Lung (tissue), 12 donors: ENCODE results near the gene QRICH2. TPM values are rescaled to one million over a fixed set of nuclear protein-coding genes. Genes with fewer than 3 reads are reported as not detected.

ENCODE experiments used
- ATAC-seq: fragments of 200-7000 bp; cut with Tn5 transposase; one replicate; pipeline ENCODE4 v1.9.1; 2020; ENCODE audit warnings: moderate number of reproducible peaks; ENCODE audit not compliant: insufficient read depth, low FRiP score
- DNase-seq, 3 donors: peaks; one replicate each; pipeline ENCODE4 v3.0.0-alpha.2; 2013 to 2017
- H3K27ac ChIP-seq, 2 donors: one replicate each; pipeline ENCODE4 v1.5.1; 2013; ENCODE audit warnings: mild to moderate bottlenecking in 2 of 2, moderate library complexity in 2 of 2, control low read depth in 1 of 2, inconsistent platforms in 1 of 2, low read depth in 1 of 2, low read length in 1 of 2
- H3K27me3 ChIP-seq, 3 donors: one replicate each; pipeline ENCODE4 v1.5.1; 2013; ENCODE audit warnings: low read length in 2 of 3; ENCODE audit not compliant: control insufficient read depth in 3 of 3, insufficient read depth in 3 of 3
- H3K36me3 ChIP-seq, 4 donors: one replicate each; pipeline ENCODE4 v1.5.1; 2013; ENCODE audit warnings: low read length in 4 of 4, mild to moderate bottlenecking in 1 of 4, moderate library complexity in 1 of 4; ENCODE audit not compliant: control insufficient read depth in 4 of 4, insufficient read depth in 4 of 4
- H3K4me1 ChIP-seq, 5 donors: one replicate each; pipeline ENCODE4 v1.5.1; 2013; ENCODE audit warnings: low read length in 5 of 5, mild to moderate bottlenecking in 2 of 5, moderate library complexity in 1 of 5; ENCODE audit not compliant: control insufficient read depth in 5 of 5, insufficient read depth in 5 of 5
- H3K4me3 ChIP-seq: one replicate; pipeline ENCODE4 v1.5.1; 2013; ENCODE audit warnings: mild to moderate bottlenecking, control low read depth, moderate library complexity
- H3K9ac ChIP-seq, 2 donors: one replicate each; pipeline ENCODE4 v1.5.1; 2013; ENCODE audit warnings: low read length in 2 of 2, control low read depth in 1 of 2; ENCODE audit not compliant: insufficient read depth in 1 of 2
- H3K9me3 ChIP-seq, 4 donors: one replicate each; pipeline ENCODE4 v1.5.1; 2013; ENCODE audit warnings: low read length in 3 of 4, mild to moderate bottlenecking in 1 of 4, moderate library complexity in 1 of 4; ENCODE audit not compliant: control insufficient read depth in 4 of 4, insufficient read depth in 3 of 4
- WGBS, 2 donors: extraction: QIAGEN DNeasy Blood & Tissue Kit; methylation state at CpG; one replicate each; pipeline ENCODE4 v1.1.7; 2013; 5-methylcytosine and 5-hydroxymethylcytosine counted together
- polyA plus RNA-seq, 2 donors: library from polyadenylated mRNA; stranded (reverse); fragments of 200-250 nt; gene quantifications; one replicate each; pipeline ENCODE4 v1.2.1, GENCODE V29; 2013
- total RNA-seq, 2 donors: library from RNA; depleted of rRNA in 1 of 2; stranded (reverse); fragments of >200 nt in 1 of 2; gene quantifications; one replicate each; pipeline ENCODE4 v1.2.1, GENCODE V29; 2014 to 2021
- TF ChIP-seq, protein P1 (sequence below): IDR thresholded peaks from 2 replicates; pipeline ENCODE4 v1.5.1; 2012; ENCODE audit warnings: mild to moderate bottlenecking; ENCODE audit errors: control extremely low read depth, extremely low read depth
- donor health status: control.
- donor health status: control.
- donor health status: Bipolar disorder and iron deficiency.
- donor health status: healthy.
- donor health status: DM: yes; HTN: yes; CAD: no.

QRICH2 gene
- total and polyA plus RNA-seq, 4 donors, result 2.3 to 4.7 (median 2.7) TPM

DNA sequence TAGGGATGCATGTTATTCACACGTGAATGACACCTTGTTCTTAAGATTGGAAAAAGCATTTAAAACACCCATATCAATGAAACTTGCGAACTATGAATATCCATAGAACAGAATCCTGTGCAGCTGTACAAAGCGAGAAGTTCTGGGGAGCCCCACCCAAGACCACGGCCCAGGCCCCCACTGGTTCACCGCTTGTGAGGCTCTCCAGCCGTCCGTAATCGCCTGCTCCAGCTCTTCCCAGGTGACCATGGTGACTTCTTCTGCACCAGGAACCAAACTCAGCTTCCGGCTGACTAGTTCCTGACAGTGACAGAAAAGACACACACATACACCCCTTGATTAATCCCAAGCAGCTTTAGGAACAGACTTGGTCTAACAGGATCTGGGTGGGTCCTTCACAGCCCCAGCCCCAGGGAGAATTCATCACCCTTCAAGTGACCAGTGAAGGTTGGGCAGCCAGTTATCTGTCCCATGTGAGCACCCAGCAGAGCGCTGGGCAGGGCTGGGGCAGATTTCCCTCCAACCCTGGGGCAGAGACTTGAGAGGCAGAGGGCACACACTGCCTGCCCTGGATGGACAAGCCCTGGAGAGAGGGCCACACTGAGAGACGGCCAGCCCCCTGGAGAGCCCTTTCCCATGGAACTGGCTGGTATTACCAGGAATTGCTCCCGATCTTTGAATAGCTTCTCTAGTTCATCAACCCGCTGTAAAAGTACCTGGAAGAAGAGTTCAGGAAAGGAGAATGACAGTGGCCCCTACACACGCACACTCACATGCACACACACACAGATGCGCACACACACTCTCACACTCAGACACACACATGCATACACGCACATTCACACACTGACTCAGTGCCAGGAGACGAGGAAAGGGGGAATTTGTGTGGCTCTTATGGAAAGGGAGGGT is 3.6 kb downstream of the QRICH2 start:
- Histone ChIP-seq H3K9me3 (no peaks in the 10 kb centered on the region), H3K4me3 (no peak overlapping the region), H3K27ac (no peak overlapping the region), H3K4me1 (peaks cover 0 to 2% (median 0%) of the 10 kb centered on the region in 5 donors), H3K36me3 (peaks cover 0 to 10% (median under 1%) of the 10 kb centered on the region in 4 donors), H3K9ac (no peak overlapping the region), H3K27me3 (no peaks in the 10 kb centered on the region)
- DNase-seq (no peak), ATAC-seq (no peak)
- 82 to 83% methylated on average over 17 of the region's 17 CpGs for WGBS, 2 donors
- TF ChIP-seq, protein P1, sequence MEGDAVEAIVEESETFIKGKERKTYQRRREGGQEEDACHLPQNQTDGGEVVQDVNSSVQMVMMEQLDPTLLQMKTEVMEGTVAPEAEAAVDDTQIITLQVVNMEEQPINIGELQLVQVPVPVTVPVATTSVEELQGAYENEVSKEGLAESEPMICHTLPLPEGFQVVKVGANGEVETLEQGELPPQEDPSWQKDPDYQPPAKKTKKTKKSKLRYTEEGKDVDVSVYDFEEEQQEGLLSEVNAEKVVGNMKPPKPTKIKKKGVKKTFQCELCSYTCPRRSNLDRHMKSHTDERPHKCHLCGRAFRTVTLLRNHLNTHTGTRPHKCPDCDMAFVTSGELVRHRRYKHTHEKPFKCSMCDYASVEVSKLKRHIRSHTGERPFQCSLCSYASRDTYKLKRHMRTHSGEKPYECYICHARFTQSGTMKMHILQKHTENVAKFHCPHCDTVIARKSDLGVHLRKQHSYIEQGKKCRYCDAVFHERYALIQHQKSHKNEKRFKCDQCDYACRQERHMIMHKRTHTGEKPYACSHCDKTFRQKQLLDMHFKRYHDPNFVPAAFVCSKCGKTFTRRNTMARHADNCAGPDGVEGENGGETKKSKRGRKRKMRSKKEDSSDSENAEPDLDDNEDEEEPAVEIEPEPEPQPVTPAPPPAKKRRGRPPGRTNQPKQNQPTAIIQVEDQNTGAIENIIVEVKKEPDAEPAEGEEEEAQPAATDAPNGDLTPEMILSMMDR, result no peak

DNA sequence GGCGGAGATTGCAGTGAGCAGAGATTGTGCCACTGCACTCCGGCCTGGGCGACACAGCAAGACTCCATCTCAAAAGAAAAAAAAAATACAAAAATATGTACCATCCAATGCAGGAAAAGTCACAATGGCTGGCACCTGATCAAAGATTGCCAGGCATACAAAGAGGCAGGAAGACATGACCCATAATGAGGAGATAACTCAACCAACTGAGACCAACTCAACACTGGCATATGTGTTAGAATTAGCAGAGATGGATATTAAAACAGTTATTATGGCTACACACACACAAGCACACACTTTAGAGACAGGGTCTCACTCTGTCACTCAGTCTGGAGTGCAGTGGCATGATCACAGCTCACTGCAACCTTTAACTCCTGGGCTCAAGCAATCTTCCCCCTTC is 10.6 kb downstream of the QRICH2 start:
- DNase-seq (no peak), ATAC-seq (no peak)
- TF ChIP-seq, protein P1, result no peak
- H3K9me3 ChIP-seq, result peaks cover 0 to 3% (median 0%) of the 10 kb centered on the region in 4 donors
- H3K27ac ChIP-seq, result no peak overlapping the region
- H3K36me3 ChIP-seq, result peaks cover 0 to 8% (median 5%) of the 10 kb centered on the region in 4 donors
- no peak overlapping the region for H3K9ac ChIP-seq
- H3K4me3 ChIP-seq, result no peak overlapping the region
- H3K4me1 ChIP-seq, result no peaks in the 10 kb centered on the region
- H3K27me3 ChIP-seq, result no peaks in the 10 kb centered on the region
- WGBS, 2 donors, result 71 to 90% methylated on average over 3 of the region's 3 CpGs

DNA sequence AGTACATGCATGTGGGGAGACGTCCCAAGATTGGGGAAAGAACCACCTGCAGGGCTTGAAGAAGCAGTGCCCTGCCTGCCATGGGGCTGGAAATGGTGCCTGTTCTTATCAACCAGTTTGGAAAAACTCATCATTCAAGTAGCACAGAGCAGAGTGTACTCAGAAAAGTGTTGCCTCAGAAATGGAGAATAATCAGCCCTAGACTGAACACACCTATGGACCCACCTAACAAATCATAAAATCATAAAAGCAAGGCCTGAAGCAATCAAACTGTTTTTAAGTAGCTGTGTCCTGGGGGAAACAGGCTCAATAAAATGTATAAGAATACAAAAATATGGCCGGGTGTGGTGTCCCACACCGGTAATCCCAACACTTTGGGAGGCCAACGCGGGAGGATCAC is 11.2 kb downstream of the QRICH2 start:
- TF ChIP-seq, protein P1, result no peak
- no peak for ATAC-seq
- DNase-seq, result no peak
- no peak overlapping the region for H3K9ac ChIP-seq
- H3K4me3 ChIP-seq, result no peak overlapping the region
- peaks cover 0 to 3% (median 0%) of the 10 kb centered on the region in 4 donors for H3K9me3 ChIP-seq
- peaks cover 0 to 11% (median 5%) of the 10 kb centered on the region in 4 donors for H3K36me3 ChIP-seq
- H3K27me3 ChIP-seq, result no peaks in the 10 kb centered on the region
- H3K27ac ChIP-seq, result no peak overlapping the region
- H3K4me1 ChIP-seq, result no peaks in the 10 kb centered on the region
- 95 to 96% methylated on average over 5 of the region's 5 CpGs for WGBS, 2 donors
